ENCODE data around the gene TMPRSS11B.
"Not testable (repeated sequence)": the region's sequence is repeated elsewhere in the genome, so short reads cannot be mapped to it uniquely, and the experiment has no call there.

Gene TMPRSS11B, protein sequence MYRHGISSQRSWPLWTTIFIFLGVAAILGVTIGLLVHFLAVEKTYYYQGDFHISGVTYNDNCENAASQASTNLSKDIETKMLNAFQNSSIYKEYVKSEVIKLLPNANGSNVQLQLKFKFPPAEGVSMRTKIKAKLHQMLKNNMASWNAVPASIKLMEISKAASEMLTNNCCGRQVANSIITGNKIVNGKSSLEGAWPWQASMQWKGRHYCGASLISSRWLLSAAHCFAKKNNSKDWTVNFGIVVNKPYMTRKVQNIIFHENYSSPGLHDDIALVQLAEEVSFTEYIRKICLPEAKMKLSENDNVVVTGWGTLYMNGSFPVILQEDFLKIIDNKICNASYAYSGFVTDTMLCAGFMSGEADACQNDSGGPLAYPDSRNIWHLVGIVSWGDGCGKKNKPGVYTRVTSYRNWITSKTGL

DNA sequence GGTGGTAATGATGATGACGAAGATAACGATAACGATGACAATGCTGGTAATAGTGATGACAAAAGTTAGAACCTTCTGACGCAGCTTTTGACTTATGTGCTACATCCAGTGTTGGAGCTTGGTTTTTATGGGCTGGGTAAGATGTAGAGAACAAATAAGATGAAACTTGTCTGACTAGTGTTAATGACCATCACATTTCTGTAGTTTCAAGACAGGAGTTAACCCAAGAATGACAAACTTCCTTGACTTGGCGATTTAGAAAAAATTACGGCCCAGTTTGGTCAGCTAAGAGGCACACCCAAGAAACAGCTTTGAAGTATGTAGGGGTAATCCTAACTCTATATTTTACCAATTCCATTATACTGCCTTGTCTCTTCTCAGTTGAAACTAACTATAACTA, at the start of gene TMPRSS11B:
Gene TMPRSS11B, minus strand, starts transcription at position 101 of the 400 bp plus-strand sequence. CDS start 136 bp downstream, outside the sequence.
- no peak for DNase-seq

DNA sequence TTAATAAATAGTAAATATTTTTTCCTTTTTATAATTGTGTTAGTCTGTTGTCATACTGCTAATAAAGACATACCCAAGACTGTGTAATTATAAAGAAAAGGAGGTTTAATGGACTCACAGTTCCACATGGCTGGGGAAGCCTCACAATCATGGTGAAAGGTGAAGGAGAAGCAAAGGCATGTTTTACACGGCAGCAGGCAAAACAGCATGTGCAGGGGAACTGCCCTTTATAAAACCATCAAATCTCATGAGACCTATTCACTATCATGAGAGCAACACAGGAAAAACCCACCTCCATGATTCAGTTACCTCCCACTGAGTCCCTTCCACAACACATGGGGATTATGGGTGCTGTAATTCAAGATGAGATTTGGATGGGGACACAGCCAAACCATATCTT, 45.8 kb upstream of the TMPRSS11B start:
- DNase-seq: no peak

DNA sequence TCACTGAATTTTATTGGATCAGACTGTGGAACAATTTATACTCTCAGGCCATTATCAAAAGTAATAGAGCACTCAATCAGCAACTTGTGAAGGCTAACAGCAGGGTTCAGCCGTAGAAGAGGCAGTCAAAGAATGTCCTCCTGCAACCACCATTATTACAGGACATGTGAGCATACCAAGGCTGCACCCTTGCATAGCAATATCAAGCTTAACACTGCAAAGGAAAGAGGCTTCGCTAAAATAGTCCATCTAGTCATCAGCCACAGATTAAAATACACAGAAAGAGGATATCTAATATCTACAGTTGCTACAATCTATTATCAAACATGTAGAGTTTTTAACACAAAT, 42.9 kb upstream of the TMPRSS11B start:
- DNase-seq: no peak

DNA sequence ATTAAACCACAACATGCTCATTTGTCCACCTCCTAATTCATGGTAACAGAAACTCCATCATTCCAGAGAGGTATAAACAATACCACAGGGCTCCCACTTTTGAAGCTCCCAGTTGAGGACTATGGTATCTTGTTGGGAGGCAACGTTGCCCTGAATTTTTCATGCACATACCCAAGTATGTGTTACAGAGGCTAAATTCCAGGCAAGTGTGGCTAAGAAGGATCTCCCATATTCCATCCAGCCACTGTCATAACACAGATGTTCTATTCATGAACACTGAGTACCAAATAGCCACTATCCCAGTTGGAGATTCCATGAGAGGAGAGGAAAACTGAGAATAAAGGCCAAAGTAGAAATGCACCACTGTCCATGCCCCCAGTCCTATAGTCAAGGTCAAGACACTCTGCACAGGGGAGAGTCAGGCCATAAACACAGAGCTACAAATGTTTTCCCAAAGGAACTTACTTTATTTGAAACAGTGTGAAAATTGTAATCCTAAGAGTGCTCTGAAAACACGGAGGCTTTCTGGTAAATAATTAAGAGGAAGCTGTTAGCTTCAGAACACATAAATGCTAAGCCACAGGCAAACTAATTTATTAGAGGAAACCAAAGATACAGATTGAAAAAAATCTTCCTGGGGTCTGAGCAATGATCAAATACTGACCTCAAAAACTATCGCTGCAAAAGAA, 42.4 kb upstream of the TMPRSS11B start:
- no peak for DNase-seq

DNA sequence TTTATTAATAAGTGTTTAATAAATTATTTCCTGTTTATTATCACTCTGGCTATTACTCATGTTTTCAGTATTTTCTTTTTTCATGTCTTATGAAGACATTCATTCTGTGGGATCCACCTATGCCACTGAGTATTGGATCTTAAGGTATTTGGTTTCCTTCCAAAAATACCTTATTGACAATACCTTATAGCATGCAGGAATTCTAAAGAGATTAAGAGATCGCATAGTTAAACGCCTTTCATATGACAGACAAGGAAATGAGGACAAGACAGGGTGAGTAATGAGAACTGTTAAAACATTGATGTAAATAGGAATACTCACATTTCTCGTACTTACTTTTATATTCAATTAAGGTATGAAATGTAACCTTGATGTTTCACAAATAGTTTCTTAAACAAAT, 38.2 kb upstream of the TMPRSS11B start:
- no peak for DNase-seq

DNA sequence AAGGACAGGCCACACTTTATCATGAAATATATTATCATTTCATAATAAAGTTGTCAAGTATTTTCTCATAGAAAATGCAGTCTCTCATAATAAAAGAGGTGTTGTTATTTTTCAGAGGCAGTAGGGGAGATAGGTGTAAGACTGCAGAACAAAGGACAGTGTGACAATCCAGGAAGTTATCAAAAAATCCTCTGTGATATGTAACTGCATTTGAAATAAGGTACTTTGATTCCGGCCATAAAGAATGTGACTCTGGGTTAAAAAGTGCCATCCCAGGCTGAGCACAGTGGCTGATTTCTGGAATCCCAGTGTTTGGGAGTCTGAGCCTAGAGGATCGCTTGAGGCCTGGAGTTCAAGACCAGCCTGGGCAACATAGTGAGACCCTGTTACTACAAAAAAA, 37.6 kb upstream of the TMPRSS11B start:
- no peak for DNase-seq

DNA sequence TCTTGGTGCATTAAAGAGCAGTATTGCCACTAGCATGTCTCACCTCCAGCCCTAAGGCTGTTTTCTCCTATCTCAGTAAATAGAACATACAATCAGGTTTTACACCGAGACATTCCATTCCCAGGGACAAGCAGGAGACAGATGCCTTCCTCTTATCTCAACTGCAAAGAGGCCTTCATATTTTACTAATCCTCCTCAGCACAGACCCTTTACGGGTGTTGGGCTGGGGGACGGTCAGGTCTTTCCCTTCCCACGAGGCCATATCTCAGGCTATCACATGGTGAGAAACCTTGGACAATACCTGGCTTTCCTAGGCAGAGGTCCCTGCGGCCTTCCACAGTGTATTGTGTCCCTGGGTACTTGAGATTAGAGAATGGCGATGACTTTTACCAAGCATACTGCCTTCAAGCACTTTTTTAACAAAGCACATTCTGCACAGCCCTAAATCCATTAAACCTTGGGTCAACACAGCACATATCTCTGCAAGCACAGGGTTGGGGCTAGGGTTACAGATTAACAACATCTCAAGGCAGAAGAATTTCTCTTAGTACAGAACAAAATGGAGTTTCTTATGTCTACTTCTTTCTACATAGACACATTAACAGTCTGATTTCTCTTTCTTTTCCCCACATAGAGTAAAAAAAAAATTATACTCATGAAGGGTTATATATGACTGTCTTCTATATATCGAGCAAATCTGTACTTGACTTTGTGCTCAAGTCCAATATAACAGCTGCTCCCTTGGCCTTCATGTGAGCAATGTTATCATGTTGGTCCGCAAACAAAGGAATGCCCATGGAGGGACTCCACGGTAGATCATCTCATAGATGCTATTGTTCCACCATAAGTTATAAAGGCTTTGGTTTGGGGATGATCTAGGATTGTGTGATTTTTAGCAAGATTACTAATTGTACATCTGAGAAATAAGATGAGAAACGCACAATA, 36.6 kb upstream of the TMPRSS11B start:
- not testable (repeated sequence) for DNase-seq

DNA sequence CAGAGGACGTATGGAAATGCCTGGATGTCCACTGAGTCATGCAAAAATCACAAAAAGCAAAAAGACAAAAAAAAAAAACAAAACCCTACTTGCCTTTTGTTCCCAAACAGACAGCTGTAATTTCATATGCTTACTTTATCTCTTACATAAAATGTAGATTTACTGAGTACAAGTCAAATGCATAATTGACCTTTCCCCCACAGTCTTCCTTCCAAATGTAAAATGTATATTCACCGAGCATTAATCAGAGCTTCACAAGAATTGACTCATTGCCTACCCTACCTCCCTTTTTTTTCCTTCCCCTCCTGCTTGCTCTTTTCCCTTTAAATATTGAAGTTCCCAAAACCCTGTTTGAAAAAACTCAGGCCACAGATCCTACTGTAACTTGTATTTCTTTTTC, 32.5 kb upstream of the TMPRSS11B start:
- no peak for DNase-seq

DNA sequence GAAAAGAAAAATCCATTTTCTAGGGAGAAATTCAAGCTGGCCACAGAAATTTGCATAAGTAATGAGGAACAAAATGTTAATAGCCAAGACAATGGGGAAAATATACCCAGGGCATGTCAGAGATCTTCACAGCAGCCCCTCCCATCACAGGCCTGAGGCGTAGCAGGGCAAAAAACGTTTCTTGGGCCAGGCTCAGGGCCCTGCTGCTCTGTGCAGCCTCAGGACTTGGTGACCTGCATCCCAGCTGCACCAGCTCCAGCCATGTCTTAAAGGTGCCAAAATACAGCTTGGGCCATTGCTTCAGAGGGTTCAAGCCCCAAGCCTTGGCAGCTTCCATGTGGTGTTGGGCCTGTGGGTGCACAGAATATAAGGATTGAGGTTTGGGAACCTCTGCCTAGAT, 32.1 kb upstream of the TMPRSS11B start:
- DNase-seq: no peak

DNA sequence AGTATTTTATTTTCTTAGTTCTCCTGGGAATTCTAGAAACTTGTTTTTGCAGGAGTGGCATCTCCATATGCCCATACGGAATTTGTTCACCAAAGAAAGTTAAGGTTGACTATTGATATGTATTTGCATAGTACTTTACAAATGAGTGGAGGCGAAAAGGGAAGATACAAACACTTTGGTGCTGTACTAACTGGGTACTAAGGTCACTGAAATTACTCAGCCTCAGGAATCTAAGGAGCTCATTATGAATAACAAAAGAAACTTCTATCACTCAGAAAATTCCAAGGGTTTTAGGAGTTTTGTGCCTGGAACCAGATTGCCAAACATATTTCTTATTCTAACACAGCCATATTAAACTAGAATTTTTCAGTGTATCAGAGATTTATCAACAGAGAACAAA, 27.4 kb upstream of the TMPRSS11B start:
- no peak for DNase-seq

DNA sequence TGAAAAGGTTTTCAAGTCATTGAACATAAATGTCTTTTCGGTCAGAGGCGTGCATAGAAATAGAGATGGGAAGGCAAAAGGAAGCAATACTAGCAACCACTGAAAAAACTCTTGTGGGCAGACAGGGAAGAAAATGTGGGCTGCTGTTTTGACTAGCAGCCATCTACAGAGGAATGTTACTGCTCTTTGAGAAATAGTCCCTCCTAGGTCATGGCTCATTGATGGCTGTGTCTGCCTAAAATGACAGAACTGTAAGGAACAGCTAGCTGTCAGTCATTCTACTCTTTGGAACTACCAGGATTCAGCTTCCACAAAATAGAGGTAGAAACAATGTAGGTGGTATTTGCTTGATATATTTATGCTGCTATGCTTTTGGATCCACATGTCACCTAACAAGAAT, 26.9 kb upstream of the TMPRSS11B start:
- DNase-seq: no peak

DNA sequence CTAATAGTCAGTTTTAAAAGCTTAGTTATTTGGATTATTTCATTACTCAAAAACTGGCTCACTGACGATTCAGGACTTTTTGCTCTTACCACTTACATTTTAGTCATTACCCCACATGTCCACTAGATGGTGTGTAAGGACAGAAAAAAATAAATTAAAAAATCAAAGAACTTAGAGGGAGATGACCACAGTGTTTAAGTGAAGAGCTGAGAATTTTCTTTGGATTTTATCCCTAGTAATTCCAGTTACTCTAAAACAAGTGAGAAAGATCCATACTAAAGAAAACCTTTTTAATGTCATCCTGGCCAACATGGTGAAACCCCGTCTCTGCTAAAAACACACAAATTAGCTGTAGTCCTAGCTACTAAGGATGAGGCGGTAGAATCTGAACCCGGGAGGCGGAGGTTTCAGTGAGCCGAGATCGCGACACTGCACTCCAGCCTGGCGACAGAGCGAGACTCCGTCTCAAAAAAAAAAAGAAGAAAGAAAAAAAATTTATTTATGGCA, 26.4 kb upstream of the TMPRSS11B start:
- no peak for DNase-seq

DNA sequence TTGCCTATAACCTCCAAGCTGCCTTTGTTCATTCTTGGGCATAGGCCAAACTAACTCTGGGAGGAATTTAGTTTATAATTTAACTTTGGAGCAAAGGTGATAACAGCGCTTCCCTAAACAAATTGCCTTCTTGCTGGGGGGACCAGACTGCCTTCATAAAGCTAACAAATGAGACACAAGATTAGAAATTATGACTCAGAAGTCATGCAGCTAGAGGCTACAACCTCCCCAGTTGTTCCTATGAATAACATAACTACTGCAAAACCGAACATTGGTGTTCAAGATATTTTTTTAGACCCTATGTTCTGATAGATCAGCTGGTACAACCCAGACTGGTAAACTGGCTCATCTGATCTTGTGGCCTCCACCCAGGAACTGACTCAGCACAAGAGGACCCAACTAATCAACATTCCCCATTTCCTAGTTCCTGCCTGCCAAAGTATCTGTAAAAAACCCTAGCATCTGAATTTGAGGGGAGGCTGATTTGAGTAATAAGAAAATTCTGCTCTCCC, 22.0 kb upstream of the TMPRSS11B start:
- no peak for DNase-seq

DNA sequence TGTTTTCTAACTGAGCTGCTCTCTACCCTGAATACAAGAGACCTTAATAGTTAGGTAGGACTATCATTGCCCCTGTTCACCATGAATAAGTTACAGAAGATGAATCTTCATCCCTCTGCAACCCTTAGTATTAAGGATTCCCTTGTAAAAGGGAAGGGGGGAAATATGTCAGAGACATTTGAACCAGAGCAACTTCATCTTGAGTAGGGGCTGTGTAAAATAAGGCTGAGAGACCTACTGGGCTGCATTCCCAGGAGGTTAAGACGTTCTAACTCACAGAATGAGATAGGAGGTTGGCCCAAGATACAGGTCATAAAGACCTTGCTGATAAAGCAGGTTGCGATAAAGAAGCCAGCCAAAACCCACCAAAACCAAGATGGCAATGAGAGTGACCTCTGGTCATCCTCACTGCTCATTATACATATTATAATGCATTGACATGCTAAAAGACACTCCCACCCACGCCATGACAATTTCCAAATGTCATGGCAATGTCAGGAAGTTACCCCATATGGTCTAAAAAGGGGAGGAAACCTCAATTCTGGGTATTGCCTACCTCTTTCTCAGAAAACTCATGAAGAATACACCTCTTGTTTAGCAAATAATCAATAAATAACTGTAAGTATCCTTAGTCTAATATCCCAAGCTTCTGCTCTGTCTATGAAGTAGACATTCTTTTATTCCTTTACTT, 19.5 kb upstream of the TMPRSS11B start:
- no peak for DNase-seq

DNA sequence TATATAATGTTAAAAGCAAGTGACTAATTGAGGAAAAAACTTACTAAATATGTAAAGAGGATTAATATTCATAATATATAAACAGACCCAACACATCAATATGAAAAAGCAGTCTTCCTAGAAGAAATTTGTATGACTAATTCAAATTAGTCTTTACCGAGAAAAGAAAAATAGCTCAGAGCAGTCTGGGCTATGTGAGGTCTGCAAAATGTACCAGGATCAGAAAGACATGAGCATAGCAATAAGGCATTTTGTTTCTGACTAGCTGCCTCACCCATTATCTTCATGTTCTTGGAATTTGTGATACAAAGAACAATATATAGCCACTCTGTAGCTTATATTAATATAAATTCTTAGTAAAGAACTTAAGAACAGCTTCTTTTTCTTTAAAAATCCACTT, 13.7 kb upstream of the TMPRSS11B start:
- no peak for DNase-seq

DNA sequence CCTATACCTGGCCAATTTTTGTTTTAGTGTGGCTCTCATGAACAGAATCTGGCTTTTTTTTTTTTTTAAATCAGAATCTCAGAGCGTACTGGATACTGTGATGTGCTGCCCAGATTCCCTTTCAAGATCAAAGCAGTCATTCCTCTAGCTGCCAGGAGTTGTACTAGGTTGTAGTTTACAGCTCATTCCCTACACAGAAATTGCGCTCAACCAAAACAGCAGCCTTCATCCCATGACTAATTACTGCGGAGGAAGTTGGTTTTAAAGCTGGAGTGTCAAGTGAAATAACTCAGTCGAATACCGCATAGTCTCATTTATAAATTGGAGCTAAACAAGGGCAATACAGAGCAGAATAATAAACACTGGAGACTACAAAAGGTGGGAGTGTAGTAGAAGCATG, 12.2 kb upstream of the TMPRSS11B start:
- DNase-seq: no peak

DNA sequence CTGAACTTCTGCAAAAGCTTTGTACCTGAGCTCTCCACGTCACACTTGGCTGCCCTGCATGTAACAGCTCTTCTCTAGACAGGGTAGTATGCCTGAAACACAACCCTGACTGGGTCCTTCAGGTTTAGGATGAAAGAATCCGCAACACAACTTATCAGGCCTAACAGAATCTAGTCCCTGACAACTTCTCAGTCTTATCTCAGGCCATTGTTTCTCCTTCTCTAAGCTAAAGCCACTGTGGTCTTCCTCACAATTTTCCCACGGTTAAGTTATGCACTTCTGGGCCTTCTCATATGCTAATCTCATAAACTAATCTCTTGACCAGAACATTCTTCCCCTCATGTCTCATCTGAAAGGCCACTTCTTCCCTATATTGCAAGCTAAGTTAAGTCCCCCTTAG, 10.8 kb upstream of the TMPRSS11B start:
- DNase-seq: no peak

DNA sequence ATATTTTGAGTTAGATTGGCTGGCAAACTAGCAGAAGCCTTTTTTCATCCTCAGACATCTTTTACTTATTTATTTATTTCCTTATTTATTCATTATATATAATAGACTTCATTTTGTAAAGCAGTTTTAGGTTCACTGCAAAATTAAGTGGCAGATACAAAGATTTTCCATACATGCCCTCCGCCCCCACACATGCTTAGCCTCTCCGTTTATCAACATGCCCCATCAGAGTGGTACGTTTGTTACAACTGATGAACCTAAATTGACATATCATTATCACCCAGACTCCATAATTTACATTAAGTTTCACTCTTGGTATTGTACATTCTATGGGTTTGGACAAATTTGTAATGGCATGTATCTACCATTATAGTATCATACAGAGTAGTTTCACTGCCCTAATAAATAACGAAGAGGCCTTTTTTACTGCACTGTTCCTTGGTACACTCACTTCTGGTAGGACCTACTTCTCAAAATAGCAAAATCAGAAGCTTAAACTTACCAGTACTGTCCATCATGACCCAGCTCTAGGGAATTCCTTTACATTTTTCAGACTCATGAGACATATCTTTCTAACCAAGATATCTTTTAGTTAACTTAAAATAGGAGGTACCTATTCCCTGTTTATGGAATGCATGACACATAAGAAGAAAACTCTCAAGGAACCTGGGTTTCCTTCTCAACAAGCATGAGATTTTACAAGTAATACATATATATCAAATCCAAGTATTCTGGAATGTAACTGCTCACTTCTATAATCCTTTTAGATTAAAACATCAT, 4.8 kb upstream of the TMPRSS11B start:
- DNase-seq: no peak

DNA sequence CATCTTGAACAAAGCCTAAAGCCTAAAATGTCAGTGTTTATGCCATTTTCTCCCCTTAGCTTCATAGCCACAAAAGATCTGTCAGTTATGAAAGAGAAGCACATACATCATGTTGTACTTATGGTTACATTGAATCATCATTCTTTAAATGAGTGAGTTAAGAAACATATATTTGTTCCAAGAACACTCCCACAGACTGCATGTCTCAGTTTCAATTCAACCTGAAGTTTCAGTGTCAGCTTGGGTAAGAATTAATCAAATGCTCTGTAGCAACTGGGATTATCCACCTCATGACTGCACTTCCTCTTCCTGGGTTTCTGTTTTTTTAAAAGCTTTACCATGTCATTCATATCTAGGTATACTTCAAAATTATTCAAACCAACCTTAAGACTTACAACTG, 3.9 kb upstream of the TMPRSS11B start:
- DNase-seq: no peak

DNA sequence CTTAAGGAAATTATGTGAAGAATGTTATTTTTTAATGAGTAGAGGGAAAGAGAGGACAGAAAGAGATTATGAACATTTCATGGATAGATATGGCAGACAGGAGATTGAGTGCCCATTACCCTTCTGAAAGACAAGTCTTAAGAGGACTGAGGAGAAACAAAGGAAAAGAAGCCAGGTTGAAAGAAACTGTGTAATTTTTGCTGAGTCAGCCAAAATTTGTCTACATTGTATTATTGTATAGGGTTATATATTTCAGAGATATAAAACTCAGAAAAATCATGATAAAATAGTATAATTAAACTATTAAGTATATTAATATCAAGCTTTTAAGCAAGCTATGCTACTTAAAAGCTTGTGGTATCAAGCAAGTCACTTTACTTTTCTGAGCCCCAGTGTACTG, 4.9 kb downstream of the TMPRSS11B start:
- DNase-seq: no peak

DNA sequence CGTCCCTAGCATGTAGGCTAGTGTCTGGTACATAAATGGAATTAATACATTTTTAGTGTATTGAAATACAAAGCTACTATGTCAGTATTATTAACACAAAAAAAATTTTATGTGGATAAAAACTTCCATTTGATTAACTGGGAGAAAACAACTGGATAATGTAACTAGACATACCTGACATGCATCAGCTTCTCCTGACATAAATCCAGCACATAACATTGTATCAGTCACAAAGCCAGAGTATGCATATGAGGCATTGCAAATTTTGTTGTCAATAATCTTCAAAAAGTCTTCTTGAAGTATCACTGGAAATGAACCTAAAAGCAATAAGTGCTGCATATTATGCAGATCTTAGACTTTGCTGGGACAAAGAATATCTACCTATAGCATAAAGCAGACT, 16.9 kb downstream of the TMPRSS11B start:
- DNase-seq: no peak

DNA sequence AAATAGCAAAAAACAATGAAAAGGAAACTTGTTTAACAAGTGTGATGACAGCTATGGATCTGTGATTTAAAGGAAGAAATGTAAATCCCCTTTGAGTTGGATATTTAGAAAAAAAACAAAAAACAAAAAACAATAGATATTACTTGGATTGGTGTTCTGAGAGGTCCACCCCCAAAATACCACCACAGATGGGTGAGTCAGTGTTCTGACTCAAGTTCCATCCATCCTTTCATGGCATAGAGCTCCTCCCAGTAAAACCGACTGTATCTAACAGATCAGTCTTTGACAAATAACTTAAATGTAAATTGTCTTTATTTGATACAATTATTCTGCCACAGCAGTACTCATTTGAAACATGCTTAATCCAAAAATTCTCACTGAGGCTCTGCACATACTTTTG, 27.4 kb downstream of the TMPRSS11B start:
- DNase-seq: no peak

Data from NCI-H1092 (cell line).